IMR-90 (cell line): ENCODE measurements around the gene BPNT1. TPM values are rescaled to one million over a fixed set of nuclear protein-coding genes. Genes with fewer than 3 reads are reported as not detected.

ENCODE experiments used
- ATAC-seq: fragments of 200-7000 bp; cut with Tn5 transposase; 2 replicates; pipeline ENCODE4 v1.9.1; 2020; ENCODE audit warnings: low read depth, mild to moderate bottlenecking, moderate library complexity
- BruUV-seq: library from RNA; stranded (reverse); fragments of 400-500 nt; replicated peaks from 2 replicates; lab custom pipeline; 2021; lab: Mats Ljungman, UMichigan
- CTCF ChIA-PET: fragments of 300-600 bp; formaldehyde crosslinking; extraction: SDS; loops from one replicate; lab custom pipeline; 2021; ENCODE audit warnings: antibody characterized with exemption; lab: Yijun Ruan, JAX
- POLR2A ChIA-PET: fragments of 300-600 bp; sonication (Branson Sonifier 250); formaldehyde crosslinking; loops from one replicate; lab custom pipeline; 2022; ENCODE audit warnings: antibody characterized with exemption; ENCODE audit not compliant: unreplicated experiment; lab: Charles Lee
- DNase-seq: peaks from one replicate; pipeline ENCODE4 v3.0.0; 2013
- H2AFZ ChIP-seq: replicated peaks from 2 replicates; pipeline ENCODE3; 2013; ENCODE audit warnings: low read length, mild to moderate bottlenecking; ENCODE audit not compliant: poor library complexity
- H2AK5ac ChIP-seq: 2 replicates; pipeline ENCODE4 v1.6.1; 2013; ENCODE audit warnings: low read depth, low read length, inconsistent platforms
- H2AK9ac ChIP-seq: replicated peaks from 2 replicates; pipeline ENCODE3; 2013; ENCODE audit warnings: mild to moderate bottlenecking, low read depth, low read length, moderate library complexity; ENCODE audit not compliant: poor library complexity
- H2BK120ac ChIP-seq: 2 replicates; pipeline ENCODE4 v1.6.1; 2013; ENCODE audit warnings: low read depth, low read length, inconsistent platforms
- H2BK15ac ChIP-seq: 3 replicates; pipeline ENCODE4 v1.6.1; 2013; ENCODE audit warnings: low read depth, low read length, inconsistent platforms
- H2BK20ac ChIP-seq: 2 replicates; pipeline ENCODE4 v1.6.1; 2013; ENCODE audit warnings: low read depth, mild to moderate bottlenecking, inconsistent platforms, low read length, moderate library complexity
- H2BK5ac ChIP-seq: 2 replicates; pipeline ENCODE4 v1.6.1; 2013; ENCODE audit warnings: mild to moderate bottlenecking, low read depth, low read length, inconsistent platforms; ENCODE audit not compliant: poor library complexity, severe bottlenecking
- H3K14ac ChIP-seq: replicated peaks from 2 replicates; pipeline ENCODE4 v1.6.1; 2013; ENCODE audit warnings: low read depth, low read length, inconsistent platforms
- H3K18ac ChIP-seq: 2 replicates; pipeline ENCODE4 v1.6.1; 2013; ENCODE audit warnings: low read depth, low read length, control low read depth
- H3K23ac ChIP-seq: 2 replicates; pipeline ENCODE4 v1.6.1; 2013; ENCODE audit warnings: low read depth, low read length, inconsistent platforms
- H3K27ac ChIP-seq: 2 replicates; pipeline ENCODE4 v1.5.1; 2013; ENCODE audit warnings: mild to moderate bottlenecking, control low read depth, low read length; ENCODE audit not compliant: insufficient read depth
- H3K27me3 ChIP-seq: 2 replicates; pipeline ENCODE4 v1.6.1; 2013; ENCODE audit warnings: low read length; ENCODE audit not compliant: control insufficient read depth, insufficient read depth
- H3K36me3 ChIP-seq: 2 replicates; pipeline ENCODE4 v1.6.1; 2013; ENCODE audit warnings: low read length, mixed read lengths; ENCODE audit not compliant: control insufficient read depth, insufficient read depth
- H3K4ac ChIP-seq: 2 replicates; pipeline ENCODE4 v1.6.1; 2013; ENCODE audit warnings: low read depth, low read length, inconsistent platforms
- H3K4me1 ChIP-seq: 2 replicates; pipeline ENCODE4 v1.6.1; 2013; ENCODE audit warnings: low read length, mixed read lengths; ENCODE audit not compliant: control insufficient read depth, insufficient read depth
- H3K4me2 ChIP-seq: 2 replicates; pipeline ENCODE4 v1.6.1; 2013; ENCODE audit warnings: low read depth, mild to moderate bottlenecking, control low read depth, low read length, moderate library complexity
- H3K4me3 ChIP-seq: 2 replicates; pipeline ENCODE4 v1.5.1; 2013; ENCODE audit warnings: low read depth, mild to moderate bottlenecking, control low read depth, low read length, moderate library complexity; ENCODE audit not compliant: insufficient read depth
- H3K56ac ChIP-seq: 2 replicates; pipeline ENCODE4 v1.6.1; 2013; ENCODE audit warnings: low read length, inconsistent platforms; ENCODE audit not compliant: insufficient read depth; ENCODE audit errors: extremely low read depth
- H3K79me1 ChIP-seq, 2 experiments: 2 replicates each; pipeline ENCODE4 v1.6.1; 2013; ENCODE audit warnings: low read length in 2 of 2, inconsistent platforms in 1 of 2, low read depth in 1 of 2
- H3K9ac ChIP-seq: 2 replicates; pipeline ENCODE4 v1.6.1; 2013; ENCODE audit warnings: low read depth, low read length, control low read depth
- H3K9me1 ChIP-seq: 2 replicates; pipeline ENCODE4 v1.6.1; 2013; ENCODE audit warnings: low read length, inconsistent platforms; ENCODE audit not compliant: insufficient read depth
- H3K9me3 ChIP-seq: 2 replicates; pipeline ENCODE4 v1.6.1; 2013; ENCODE audit warnings: low read length; ENCODE audit not compliant: control insufficient read depth, insufficient read depth
- H4K20me1 ChIP-seq: 2 replicates; pipeline ENCODE4 v1.6.1; 2013; ENCODE audit warnings: low read length, inconsistent platforms; ENCODE audit not compliant: insufficient read depth
- H4K5ac ChIP-seq: 2 replicates; pipeline ENCODE4 v1.6.1; 2013; ENCODE audit warnings: mild to moderate bottlenecking, low read depth, low read length, control low read depth
- H4K8ac ChIP-seq, 2 experiments: 2 replicates each; pipeline ENCODE4 v1.6.1; 2013; ENCODE audit warnings: low read depth in 2 of 2, low read length in 2 of 2, control low read depth in 1 of 2, inconsistent platforms in 1 of 2
- H4K91ac ChIP-seq: 2 replicates; pipeline ENCODE4 v1.6.1; 2013; ENCODE audit warnings: low read depth, low read length, inconsistent platforms; ENCODE audit not compliant: insufficient read depth
- BHLHE40 ChIP-seq: fragments of 150-350 bp; IDR thresholded peaks from 2 replicates; pipeline ENCODE4 v1.6.1; 2016; ENCODE audit warnings: mild to moderate bottlenecking, low read depth, low read length
- CEBPB ChIP-seq: IDR thresholded peaks from 2 replicates; pipeline ENCODE4 v1.6.1; 2012; ENCODE audit warnings: low read depth, low read length, improper control_type of control experiment
- CHD1 ChIP-seq: IDR thresholded peaks from 2 replicates; pipeline ENCODE4 v1.6.1; 2012; ENCODE audit warnings: low read depth, low read length, improper control_type of control experiment
- FOS ChIP-seq: fragments of 150-350 bp; IDR thresholded peaks from 2 replicates; pipeline ENCODE4 v1.6.1; 2016; ENCODE audit warnings: low read depth, low read length
- MAFK ChIP-seq: IDR thresholded peaks from 2 replicates; pipeline ENCODE4 v1.6.1; 2012; ENCODE audit warnings: low read depth, low read length, improper control_type of control experiment
- MAZ ChIP-seq: IDR thresholded peaks from 2 replicates; pipeline ENCODE4 v1.6.1; 2012; ENCODE audit warnings: low read depth, mild to moderate bottlenecking, low read length, improper control_type of control experiment, moderate library complexity, borderline replicate concordance
- MXI1 ChIP-seq: IDR thresholded peaks from 2 replicates; pipeline ENCODE4 v1.6.1; 2012; ENCODE audit warnings: low read depth, mild to moderate bottlenecking, low read length, moderate library complexity, borderline replicate concordance
- NFE2L2 ChIP-seq: fragments of 150-350 bp; IDR thresholded peaks from 2 replicates; pipeline ENCODE4 v1.6.1; 2016; ENCODE audit warnings: low read depth, mild to moderate bottlenecking, low read length
- POLR2A ChIP-seq: IDR thresholded peaks from 2 replicates; pipeline ENCODE4 v1.6.1; 2012; ENCODE audit warnings: mild to moderate bottlenecking, low read depth, low read length
- RAD21 ChIP-seq: IDR thresholded peaks from 2 replicates; pipeline ENCODE4 v1.6.1; 2012; ENCODE audit warnings: low read length, improper control_type of control experiment
- RCOR1 ChIP-seq: IDR thresholded peaks from 2 replicates; pipeline ENCODE4 v1.6.1; 2012; ENCODE audit warnings: mild to moderate bottlenecking, low read length, improper control_type of control experiment; ENCODE audit not compliant: insufficient replicate concordance
- RFX5 ChIP-seq: IDR thresholded peaks from 2 replicates; pipeline ENCODE4 v1.8.0; 2012; ENCODE audit warnings: low read depth, mild to moderate bottlenecking, low read length, moderate library complexity
- SMC3 ChIP-seq: fragments of 150-350 bp; IDR thresholded peaks from 2 replicates; pipeline ENCODE4 v1.6.1; 2016; ENCODE audit warnings: low read depth, mild to moderate bottlenecking, antibody characterized with exemption, low read length, moderate library complexity
- WGBS, 2 experiments: methylation state at CpG; one replicate each; pipeline versions ENCODE4 v1.1.5 to v1.1.7; 2013; ENCODE audit warnings: missing lambda C conversion rate in 2 of 2; ENCODE audit not compliant: insufficient read length in 1 of 2; ENCODE audit errors: extremely low coverage in 2 of 2; 5-methylcytosine and 5-hydroxymethylcytosine counted together
- dilution Hi-C: fragments of 300-500 bp; cut with HindIII; formaldehyde crosslinking; loops from one replicate; pipeline ENCODE4 v1.14.3; 2018; ENCODE audit warnings: low sequenced_read_pairs; ENCODE audit not compliant: unreplicated experiment
- in situ Hi-C: fragments of 300-500 bp; cut with MboI; formaldehyde crosslinking; loops from 3 replicates; pipeline ENCODE4 v1.14.3; 2019; ENCODE audit warnings: low sequenced_read_pairs, inconsistent platforms, mixed read lengths
- intact Hi-C: fragments of 100-400 bp; cut with micrococcal nuclease; formaldehyde crosslinking; loops from 2 replicates; pipeline ENCODE4 v1.10.0; 2022
- polyA plus RNA-seq, 3 experiments: library from polyadenylated mRNA; depleted of rRNA; stranded (reverse); fragments of >200 nt; gene quantifications; 2 replicates each; pipeline ENCODE4 v1.2.3, GENCODE V29; 2012; ENCODE audit warnings: low replicate concordance in 1 of 3
- total RNA-seq: library from RNA; depleted of rRNA; stranded (reverse); fragments of >200 nt; gene quantifications from 2 replicates; pipeline ENCODE4 v1.2.3, GENCODE V29; 2012
- TF ChIP-seq, protein P1 (sequence below): fragments of 150-350 bp; IDR thresholded peaks from 2 replicates; pipeline ENCODE4 v1.6.1; 2017; ENCODE audit warnings: mild to moderate bottlenecking, antibody characterized with exemption, low read length, low read depth
- TF ChIP-seq, protein P2 (sequence below): fragments of 150-350 bp; IDR thresholded peaks from 2 replicates; pipeline ENCODE4 v1.6.1; 2016; ENCODE audit warnings: low read depth, mild to moderate bottlenecking, low read length, moderate library complexity, borderline replicate concordance
- TF ChIP-seq, protein P3 (sequence below): conservative IDR thresholded peaks from 2 replicates; pipeline ENCODE4 v1.5.1; 2012; ENCODE audit warnings: mild to moderate bottlenecking, low read depth, low read length, improper control_type of control experiment

BPNT1 gene
- total and polyA plus RNA-seq, 2 of the 4 experiments (the other 2 are of a cell fraction): 31.7 to 38.2 TPM

DNA sequence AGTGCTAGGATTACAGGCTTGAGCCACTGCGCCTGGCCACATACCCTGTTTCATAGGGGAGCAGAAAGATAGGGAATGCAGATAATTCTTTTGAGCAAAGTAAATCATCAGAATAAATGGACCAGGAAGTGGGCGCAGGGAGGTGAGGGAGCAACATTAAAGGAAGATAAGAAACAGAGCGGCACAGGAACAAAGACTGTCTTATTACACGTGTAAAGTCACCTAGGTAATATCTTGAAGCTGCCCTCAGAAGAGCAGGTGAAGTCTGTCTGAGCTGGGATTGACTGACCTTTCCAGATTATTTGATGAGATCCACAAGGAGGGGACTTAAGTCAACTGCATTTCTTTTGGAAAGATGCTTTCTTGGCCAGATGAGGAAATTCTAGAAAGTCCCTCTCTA is 50.9 kb downstream of the BPNT1 start:
- dilution Hi-C loops: no loop called here
- no peak overlapping the region for H2BK20ac ChIP-seq
- in situ Hi-C loops: no loop called here
- no peak overlapping the region for H3K56ac ChIP-seq
- peaks cover 6 to 23% of the 10 kb centered on the region in 2 experiments; a peak in 3 of 4 replicates for H3K79me1 ChIP-seq
- no peak overlapping the region for H4K5ac ChIP-seq
- TF ChIP-seq POLR2A: no peak
- TF ChIP-seq MAZ: no peak
- TF ChIP-seq BHLHE40: no peak
- no peak for TF ChIP-seq RAD21
- no peak for TF ChIP-seq FOS
- TF ChIP-seq CHD1: no peak
- TF ChIP-seq RFX5: no peak
- no peak for TF ChIP-seq CEBPB
- TF ChIP-seq MXI1: no peak
- TF ChIP-seq SMC3: no peak
- TF ChIP-seq MAFK: no peak
- no peak for TF ChIP-seq NFE2L2
- TF ChIP-seq, protein P1, sequence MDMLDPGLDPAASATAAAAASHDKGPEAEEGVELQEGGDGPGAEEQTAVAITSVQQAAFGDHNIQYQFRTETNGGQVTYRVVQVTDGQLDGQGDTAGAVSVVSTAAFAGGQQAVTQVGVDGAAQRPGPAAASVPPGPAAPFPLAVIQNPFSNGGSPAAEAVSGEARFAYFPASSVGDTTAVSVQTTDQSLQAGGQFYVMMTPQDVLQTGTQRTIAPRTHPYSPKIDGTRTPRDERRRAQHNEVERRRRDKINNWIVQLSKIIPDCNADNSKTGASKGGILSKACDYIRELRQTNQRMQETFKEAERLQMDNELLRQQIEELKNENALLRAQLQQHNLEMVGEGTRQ: no peak
- TF ChIP-seq, protein P2, sequence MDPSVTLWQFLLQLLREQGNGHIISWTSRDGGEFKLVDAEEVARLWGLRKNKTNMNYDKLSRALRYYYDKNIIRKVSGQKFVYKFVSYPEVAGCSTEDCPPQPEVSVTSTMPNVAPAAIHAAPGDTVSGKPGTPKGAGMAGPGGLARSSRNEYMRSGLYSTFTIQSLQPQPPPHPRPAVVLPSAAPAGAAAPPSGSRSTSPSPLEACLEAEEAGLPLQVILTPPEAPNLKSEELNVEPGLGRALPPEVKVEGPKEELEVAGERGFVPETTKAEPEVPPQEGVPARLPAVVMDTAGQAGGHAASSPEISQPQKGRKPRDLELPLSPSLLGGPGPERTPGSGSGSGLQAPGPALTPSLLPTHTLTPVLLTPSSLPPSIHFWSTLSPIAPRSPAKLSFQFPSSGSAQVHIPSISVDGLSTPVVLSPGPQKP: no peak
- TF ChIP-seq RCOR1: no peak
- TF ChIP-seq, protein P3, sequence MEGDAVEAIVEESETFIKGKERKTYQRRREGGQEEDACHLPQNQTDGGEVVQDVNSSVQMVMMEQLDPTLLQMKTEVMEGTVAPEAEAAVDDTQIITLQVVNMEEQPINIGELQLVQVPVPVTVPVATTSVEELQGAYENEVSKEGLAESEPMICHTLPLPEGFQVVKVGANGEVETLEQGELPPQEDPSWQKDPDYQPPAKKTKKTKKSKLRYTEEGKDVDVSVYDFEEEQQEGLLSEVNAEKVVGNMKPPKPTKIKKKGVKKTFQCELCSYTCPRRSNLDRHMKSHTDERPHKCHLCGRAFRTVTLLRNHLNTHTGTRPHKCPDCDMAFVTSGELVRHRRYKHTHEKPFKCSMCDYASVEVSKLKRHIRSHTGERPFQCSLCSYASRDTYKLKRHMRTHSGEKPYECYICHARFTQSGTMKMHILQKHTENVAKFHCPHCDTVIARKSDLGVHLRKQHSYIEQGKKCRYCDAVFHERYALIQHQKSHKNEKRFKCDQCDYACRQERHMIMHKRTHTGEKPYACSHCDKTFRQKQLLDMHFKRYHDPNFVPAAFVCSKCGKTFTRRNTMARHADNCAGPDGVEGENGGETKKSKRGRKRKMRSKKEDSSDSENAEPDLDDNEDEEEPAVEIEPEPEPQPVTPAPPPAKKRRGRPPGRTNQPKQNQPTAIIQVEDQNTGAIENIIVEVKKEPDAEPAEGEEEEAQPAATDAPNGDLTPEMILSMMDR: no peak
- no peak overlapping the region for H2BK15ac ChIP-seq
- no peak overlapping the region for H3K4me2 ChIP-seq
- no peaks in the 10 kb centered on the region; the same call in 1 of the 2 replicates for H3K9me1 ChIP-seq
- BruUV-seq: no TSS peak
- H2BK120ac ChIP-seq: no peak overlapping the region
- H4K20me1 ChIP-seq: peaks cover 31% of the 10 kb centered on the region
- H3K27ac ChIP-seq: no peak overlapping the region
- H3K18ac ChIP-seq: no peak overlapping the region
- no peak overlapping the region for H2AK9ac ChIP-seq
- H3K9me3 ChIP-seq: no peaks in the 10 kb centered on the region
- no peak overlapping the region for H3K14ac ChIP-seq
- ChIA-PET POLR2A (no interaction called here), CTCF (interaction anchor here (0.7 kb wide), 1 partner anchor 91 kb away, joined by 4 read pairs; no protein-coding TSS in a partner anchor)
- ATAC-seq: no peak
- DNase-seq: no peak
- H4K8ac ChIP-seq: no peak overlapping the region
- no peak overlapping the region for H3K9ac ChIP-seq
- no peak overlapping the region for H3K23ac ChIP-seq
- no peak overlapping the region for H4K91ac ChIP-seq
- H3K27me3 ChIP-seq: no peaks in the 10 kb centered on the region
- H3K4ac ChIP-seq: no peak overlapping the region
- H2BK5ac ChIP-seq: no peak overlapping the region
- no peak overlapping the region for H2AFZ ChIP-seq
- intact Hi-C loops: no loop called here
- H3K36me3 ChIP-seq: peaks cover 16% of the 10 kb centered on the region
- no peaks in the 10 kb centered on the region for H3K4me1 ChIP-seq
- H3K4me3 ChIP-seq: no peak overlapping the region
- H2AK5ac ChIP-seq: no peak overlapping the region
- no CpG with 5 or more reads among the region's 4 CpGs for WGBS, 2 experiments
